NCI-H82 treated with DMSO at 0.1 percent for 48 hours (cell line): ENCODE data around the gene PHF10.

Experiments
- DNase-seq: peaks from one replicate; lab custom pipeline; 2025; ENCODE audit not compliant: unreplicated experiment; lab: John Stamatoyannopoulos, UW

PHF10 gene

GRCh38 chr6:169678342-169678741 lies 46.0 kb downstream of the PHF10 start:
- DNase-seq: no peak

- no peak for DNase-seq
These were observed 47.2 kb downstream of the PHF10 start for GRCh38 chr6:169677096-169677495.

- no peak for DNase-seq
These were observed 49.3 kb downstream of the PHF10 start for GRCh38 chr6:169675011-169675410.

GRCh38 chr6:169671563-169671962 lies 52.7 kb downstream of the PHF10 start:
- DNase-seq: no peak

GRCh38 chr6:169669889-169670288 lies 54.4 kb downstream of the PHF10 start:
- no peak for DNase-seq

- DNase-seq: no peak
These were observed 55.2 kb downstream of the PHF10 start for GRCh38 chr6:169669147-169669546.

GRCh38 chr6:169668203-169668847 lies 56.0 kb downstream of the PHF10 start:
- DNase-seq: no peak

- no peak for DNase-seq
These were observed 56.6 kb downstream of the PHF10 start for GRCh38 chr6:169667716-169668115.

GRCh38 chr6:169666441-169666840 lies 57.9 kb downstream of the PHF10 start:
- DNase-seq: no peak

GRCh38 chr6:169665289-169665688 lies 59.0 kb downstream of the PHF10 start:
- no peak for DNase-seq

- no peak for DNase-seq
These were observed 60.1 kb downstream of the PHF10 start for GRCh38 chr6:169664227-169664626.

- no peak for DNase-seq
These were observed 60.8 kb downstream of the PHF10 start for GRCh38 chr6:169663468-169663867.

GRCh38 chr6:169661391-169661756 lies 62.9 kb downstream of the PHF10 start:
- DNase-seq: no peak

- DNase-seq: no peak
These were observed 63.4 kb downstream of the PHF10 start for GRCh38 chr6:169660751-169661390.

- no peak for DNase-seq
These were observed 64.3 kb downstream of the PHF10 start for GRCh38 chr6:169659820-169660610.

GRCh38 chr6:169657284-169657610 lies 67.1 kb downstream of the PHF10 start:
- DNase-seq: no peak

GRCh38 chr6:169656546-169657283 lies 67.6 kb downstream of the PHF10 start:
- no peak for DNase-seq

- DNase-seq: no peak
These were observed 69.5 kb downstream of the PHF10 start for GRCh38 chr6:169654598-169655391.
